Right ventricle myocardium superior (tissue), 1 donor: ENCODE results near the gene ANO2. TPM values are rescaled to one million over a fixed set of nuclear protein-coding genes. Genes with fewer than 3 reads are reported as not detected.

Source experiments
- ATAC-seq: fragments of 200-7000 bp; cut with Tn5 transposase; one replicate; pipeline ENCODE4 v1.9.1; 2020; ENCODE audit warnings: mild to moderate bottlenecking; ENCODE audit not compliant: poor library complexity
- DNase-seq: peaks from one replicate; pipeline ENCODE4 v3.0.0-alpha.2; 2020
- intact Hi-C: fragments of 100-400 bp; cut with DNase I; formaldehyde crosslinking; loops from one replicate; pipeline ENCODE4 v1.11.2; 2022
- total RNA-seq: library from RNA; stranded (reverse); fragmentation: NEBNext Ultra II Directional; extraction: Animal tissue kit (Norgen Biotek cat#: 25700); gene quantifications from one replicate; pipeline ENCODE4 v1.2.1, GENCODE V29; 2021
- donor health status: DM: no; HTN: yes; CAD: no; lungs with severe emphysema.

The ANO2 gene
- total RNA-seq, 1 donor from 2014 or later = 12.6 TPM

GRCh38 chr12:5768171-5768570 lies 176.9 kb downstream of the ANO2 start:
- DNase-seq = no peak
- intact Hi-C loops = no loop called here
- ATAC-seq = peak; percentile 70

- intact Hi-C loops = no loop called here
- no peak for DNase-seq
- no peak for ATAC-seq
Measured at GRCh38 chr12:5758347-5758746, 186.7 kb downstream of the ANO2 start.

- DNase-seq = no peak
- intact Hi-C loops = no loop called here
- no peak for ATAC-seq
Measured at GRCh38 chr12:5756338-5756842, 188.7 kb downstream of the ANO2 start.

- no peak for ATAC-seq
- no peak for DNase-seq
- intact Hi-C loops = no loop called here
Measured at GRCh38 chr12:5748027-5748426, 197.0 kb downstream of the ANO2 start.

GRCh38 chr12:5746917-5747316 lies 198.1 kb downstream of the ANO2 start:
- DNase-seq (no peak), ATAC-seq (no peak)
- intact Hi-C loops = no loop called here

- no peak for ATAC-seq
- no peak for DNase-seq
- intact Hi-C loops = no loop called here
Measured at GRCh38 chr12:5746036-5746908, 198.8 kb downstream of the ANO2 start.

GRCh38 chr12:5745251-5745888 lies 199.7 kb downstream of the ANO2 start:
- intact Hi-C loops = no loop called here
- DNase-seq = peak; percentile 70
- peak; percentile 94 for ATAC-seq

GRCh38 chr12:5742258-5742657 lies 202.8 kb downstream of the ANO2 start:
- ATAC-seq = no peak
- no peak for DNase-seq
- intact Hi-C loops = no loop called here

GRCh38 chr12:5739917-5740316 lies 205.1 kb downstream of the ANO2 start:
- DNase-seq (no peak), ATAC-seq (no peak)
- intact Hi-C loops = no loop called here

GRCh38 chr12:5737778-5738177 lies 207.3 kb downstream of the ANO2 start:
- no peak for DNase-seq
- ATAC-seq = no peak
- intact Hi-C loops = no loop called here

GRCh38 chr12:5736527-5736926 lies 208.5 kb downstream of the ANO2 start:
- DNase-seq (no peak), ATAC-seq (no peak)
- intact Hi-C loops = no loop called here

GRCh38 chr12:5736016-5736415 lies 209.0 kb downstream of the ANO2 start:
- DNase-seq (no peak), ATAC-seq (no peak)
- intact Hi-C loops = no loop called here

- DNase-seq (no peak), ATAC-seq (no peak)
- intact Hi-C loops = no loop called here
Measured at GRCh38 chr12:5733916-5734315, 211.1 kb downstream of the ANO2 start.

- ATAC-seq = no peak
- no peak for DNase-seq
- intact Hi-C loops = no loop called here
Measured at GRCh38 chr12:5733136-5733755, 211.8 kb downstream of the ANO2 start.

GRCh38 chr12:5730962-5731361 lies 214.1 kb downstream of the ANO2 start:
- no peak for DNase-seq
- ATAC-seq = no peak
- intact Hi-C loops = no loop called here

GRCh38 chr12:5723711-5724252 lies 221.3 kb downstream of the ANO2 start:
- ATAC-seq = no peak
- intact Hi-C loops = no loop called here

GRCh38 chr12:5723071-5723470 lies 222.0 kb downstream of the ANO2 start:
- intact Hi-C loops = no loop called here
- ATAC-seq (no peak), DNase-seq (no peak)

More at GRCh38 chr12:5723711-5724252, 221.3 kb downstream of the ANO2 start:
- no peak for DNase-seq

GRCh38 chr12:5720381-5721005 lies 224.6 kb downstream of the ANO2 start:
- intact Hi-C loops = no loop called here
- ATAC-seq (no peak), DNase-seq (no peak)

GRCh38 chr12:5718680-5719079 lies 226.4 kb downstream of the ANO2 start:
- peak; percentile 68 for DNase-seq
- ATAC-seq = no peak
- intact Hi-C loops = no loop called here
